ENCODE results near the gene ANKRD63.

DNA sequence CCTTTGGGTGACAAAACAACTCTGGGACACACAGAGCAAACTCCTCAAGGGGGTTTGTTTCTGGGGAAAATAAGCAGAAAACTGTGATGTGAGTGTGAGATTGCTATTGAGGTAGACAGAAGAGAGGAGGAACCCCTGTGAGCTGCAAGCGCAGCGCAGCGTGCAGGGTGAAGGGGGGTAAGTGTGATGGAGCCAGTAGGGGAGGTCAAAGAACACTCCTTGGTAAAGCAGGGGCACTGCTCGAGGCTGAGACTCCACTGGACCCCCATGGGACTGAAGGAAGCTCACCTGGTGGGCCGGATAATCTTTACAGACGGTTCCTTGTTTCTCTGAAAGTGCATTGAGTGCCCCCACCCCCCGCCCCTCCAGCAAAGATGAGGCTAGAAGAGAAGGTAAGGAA lies 48.2 kb upstream of the ANKRD63 start:
- TF ChIP-seq POLR2A (IDR thresholded peaks at IDR 0.05): no peak
- TF ChIP-seq, protein P1, sequence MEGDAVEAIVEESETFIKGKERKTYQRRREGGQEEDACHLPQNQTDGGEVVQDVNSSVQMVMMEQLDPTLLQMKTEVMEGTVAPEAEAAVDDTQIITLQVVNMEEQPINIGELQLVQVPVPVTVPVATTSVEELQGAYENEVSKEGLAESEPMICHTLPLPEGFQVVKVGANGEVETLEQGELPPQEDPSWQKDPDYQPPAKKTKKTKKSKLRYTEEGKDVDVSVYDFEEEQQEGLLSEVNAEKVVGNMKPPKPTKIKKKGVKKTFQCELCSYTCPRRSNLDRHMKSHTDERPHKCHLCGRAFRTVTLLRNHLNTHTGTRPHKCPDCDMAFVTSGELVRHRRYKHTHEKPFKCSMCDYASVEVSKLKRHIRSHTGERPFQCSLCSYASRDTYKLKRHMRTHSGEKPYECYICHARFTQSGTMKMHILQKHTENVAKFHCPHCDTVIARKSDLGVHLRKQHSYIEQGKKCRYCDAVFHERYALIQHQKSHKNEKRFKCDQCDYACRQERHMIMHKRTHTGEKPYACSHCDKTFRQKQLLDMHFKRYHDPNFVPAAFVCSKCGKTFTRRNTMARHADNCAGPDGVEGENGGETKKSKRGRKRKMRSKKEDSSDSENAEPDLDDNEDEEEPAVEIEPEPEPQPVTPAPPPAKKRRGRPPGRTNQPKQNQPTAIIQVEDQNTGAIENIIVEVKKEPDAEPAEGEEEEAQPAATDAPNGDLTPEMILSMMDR (IDR thresholded peaks at IDR 0.05 in 8 of 11, conservative IDR thresholded peaks at IDR 0.05 in 3 of 11): no peak
